Measurements from ENCODE around the gene PDGFC. TPM values are rescaled to one million over a fixed set of nuclear protein-coding genes. Genes with fewer than 3 reads are reported as not detected.

Gene PDGFC
- polyA plus RNA-seq, 1 donor (not counting 4 experiments of a cell fraction or from before 2014, with no cell fraction given): 29.7 TPM

DNA sequence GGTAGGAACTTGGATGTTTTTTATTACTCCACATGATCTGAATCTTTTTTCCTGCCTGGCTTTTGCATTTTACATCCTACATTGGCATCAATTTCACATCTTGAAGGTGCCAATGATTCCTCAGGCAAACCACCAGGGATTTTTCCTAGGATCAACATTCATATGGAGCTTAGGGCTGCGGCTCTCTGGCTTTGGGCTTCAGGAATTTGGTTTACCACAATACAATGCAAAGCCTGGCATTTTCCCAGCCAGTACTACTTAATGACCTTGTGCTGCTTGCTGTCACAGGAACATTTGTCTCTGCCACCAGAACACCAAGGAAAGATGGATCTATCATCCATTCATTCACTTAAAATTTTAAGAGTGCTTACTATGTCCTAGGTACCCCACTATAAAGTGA, 180.7 kb downstream of the PDGFC start:
- Histone ChIP-seq H3K9ac (ENCODE audit: control insufficient read depth, extremely low read depth, insufficient read depth, low read length) (no peak overlapping the region), H3K27me3 (ENCODE audit: control insufficient read depth, extremely low read depth, insufficient read depth, low read length) (no peaks in the 10 kb centered on the region), H3K79me2 (ENCODE audit: control insufficient read depth, insufficient read depth, low read length) (peaks cover 3% of the 10 kb centered on the region), H3K4me1 (ENCODE audit: control insufficient read depth, extremely low read depth, insufficient read depth, low read length) (peaks cover 34% of the 10 kb centered on the region), H2AFZ (ENCODE audit: control insufficient read depth, low read length) (no peak overlapping the region), H3K9me3 (ENCODE audit: control insufficient read depth, low read depth, low read length) (no peaks in the 10 kb centered on the region), H3K36me3 (ENCODE audit: control insufficient read depth in 2 of 2, extremely low read depth in 1 of 2, insufficient read depth in 2 of 2, low read length in 2 of 2) (no peaks in the 10 kb centered on the region), H3K27ac (ENCODE audit: control insufficient read depth, insufficient read depth, low read length) (no peak overlapping the region), H3K9me1 (ENCODE audit: control insufficient read depth, extremely low read depth, insufficient read depth, low read length) (no peaks in the 10 kb centered on the region), H3K4me3 (ENCODE audit: control insufficient read depth in 2 of 3, extremely low read depth in 1 of 3, insufficient read depth in 2 of 3, low read depth in 1 of 3, low read length in 3 of 3) (no peak overlapping the region), H4K20me1 (ENCODE audit: control insufficient read depth, extremely low read depth, insufficient read depth, low read length) (no peaks in the 10 kb centered on the region), H3K4me2 (ENCODE audit: control insufficient read depth, extremely low read depth, insufficient read depth, low read depth, low read length) (peak overlapping the region; percentile 62)
- FAIRE-seq (peak; percentile 92), DNase-seq (ENCODE audit: low read depth, low spot score) (no peak)
- TF ChIP-seq, protein P1, sequence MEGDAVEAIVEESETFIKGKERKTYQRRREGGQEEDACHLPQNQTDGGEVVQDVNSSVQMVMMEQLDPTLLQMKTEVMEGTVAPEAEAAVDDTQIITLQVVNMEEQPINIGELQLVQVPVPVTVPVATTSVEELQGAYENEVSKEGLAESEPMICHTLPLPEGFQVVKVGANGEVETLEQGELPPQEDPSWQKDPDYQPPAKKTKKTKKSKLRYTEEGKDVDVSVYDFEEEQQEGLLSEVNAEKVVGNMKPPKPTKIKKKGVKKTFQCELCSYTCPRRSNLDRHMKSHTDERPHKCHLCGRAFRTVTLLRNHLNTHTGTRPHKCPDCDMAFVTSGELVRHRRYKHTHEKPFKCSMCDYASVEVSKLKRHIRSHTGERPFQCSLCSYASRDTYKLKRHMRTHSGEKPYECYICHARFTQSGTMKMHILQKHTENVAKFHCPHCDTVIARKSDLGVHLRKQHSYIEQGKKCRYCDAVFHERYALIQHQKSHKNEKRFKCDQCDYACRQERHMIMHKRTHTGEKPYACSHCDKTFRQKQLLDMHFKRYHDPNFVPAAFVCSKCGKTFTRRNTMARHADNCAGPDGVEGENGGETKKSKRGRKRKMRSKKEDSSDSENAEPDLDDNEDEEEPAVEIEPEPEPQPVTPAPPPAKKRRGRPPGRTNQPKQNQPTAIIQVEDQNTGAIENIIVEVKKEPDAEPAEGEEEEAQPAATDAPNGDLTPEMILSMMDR (optimal IDR thresholded peaks at IDR 0.05 in 1 of 3, IDR thresholded peaks at IDR 0.05 in 1 of 3, conservative IDR thresholded peaks at IDR 0.05 in 1 of 3; ENCODE audit: extremely low read depth in 1 of 3, insufficient read depth in 2 of 3, low read length in 3 of 3): no peak
- TF ChIP-seq EZH2 (IDR thresholded peaks at IDR 0.05; ENCODE audit: low read length): no peak
- dilution Hi-C loops (cut with MboI; ENCODE audit: extremely low pct_ligation_motif_present, low sequenced_read_pairs): no loop called here

DNA sequence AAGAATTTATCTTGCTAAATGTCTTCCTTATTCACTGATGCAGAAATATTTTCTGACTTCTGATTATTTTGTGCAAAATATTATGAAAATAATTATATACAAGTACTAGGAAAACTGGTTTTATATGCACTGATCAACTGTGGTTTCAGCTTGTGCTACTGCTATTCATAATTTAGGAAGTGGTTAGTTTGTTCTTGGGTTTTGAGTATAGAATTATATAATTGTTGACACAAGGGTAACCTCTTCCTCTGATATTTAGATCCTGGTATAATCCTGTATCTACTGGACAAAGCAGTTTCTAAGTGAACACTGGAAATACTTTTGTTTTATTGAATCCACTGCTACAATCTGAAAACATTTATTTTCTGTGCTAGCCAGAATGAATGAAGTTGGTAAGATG, 182.8 kb downstream of the PDGFC start:
- no peak for FAIRE-seq
- Histone ChIP-seq H3K4me1 (ENCODE audit: control insufficient read depth, extremely low read depth, insufficient read depth, low read length) (peaks cover 25% of the 10 kb centered on the region), H3K36me3 (ENCODE audit: control insufficient read depth in 2 of 2, extremely low read depth in 1 of 2, insufficient read depth in 2 of 2, low read length in 2 of 2) (no peaks in the 10 kb centered on the region), H3K9me3 (ENCODE audit: control insufficient read depth, low read depth, low read length) (no peaks in the 10 kb centered on the region), H3K27me3 (ENCODE audit: control insufficient read depth, extremely low read depth, insufficient read depth, low read length) (no peaks in the 10 kb centered on the region), H3K79me2 (ENCODE audit: control insufficient read depth, insufficient read depth, low read length) (peaks cover 3% of the 10 kb centered on the region), H3K4me3 (ENCODE audit: control insufficient read depth in 2 of 3, extremely low read depth in 1 of 3, insufficient read depth in 2 of 3, low read depth in 1 of 3, low read length in 3 of 3) (no peak overlapping the region), H4K20me1 (ENCODE audit: control insufficient read depth, extremely low read depth, insufficient read depth, low read length) (no peaks in the 10 kb centered on the region), H3K9me1 (ENCODE audit: control insufficient read depth, extremely low read depth, insufficient read depth, low read length) (no peaks in the 10 kb centered on the region), H3K9ac (ENCODE audit: control insufficient read depth, extremely low read depth, insufficient read depth, low read length) (no peak overlapping the region), H2AFZ (ENCODE audit: control insufficient read depth, low read length) (no peak overlapping the region), H3K4me2 (ENCODE audit: control insufficient read depth, extremely low read depth, insufficient read depth, low read depth, low read length) (no peak overlapping the region), H3K27ac (ENCODE audit: control insufficient read depth, insufficient read depth, low read length) (no peak overlapping the region)
- dilution Hi-C loops (cut with MboI; ENCODE audit: extremely low pct_ligation_motif_present, low sequenced_read_pairs): no loop called here
- no peak for DNase-seq (ENCODE audit: low read depth, low spot score)
- TF ChIP-seq, protein P1 (optimal IDR thresholded peaks at IDR 0.05 in 1 of 3, IDR thresholded peaks at IDR 0.05 in 1 of 3, conservative IDR thresholded peaks at IDR 0.05 in 1 of 3; ENCODE audit: extremely low read depth in 1 of 3, insufficient read depth in 2 of 3, low read length in 3 of 3): no peak
- no peak for TF ChIP-seq EZH2 (IDR thresholded peaks at IDR 0.05; ENCODE audit: low read length)

Data from keratinocyte (primary cell).